ENCODE data around the gene PGA3.
"Not testable (repeated sequence)": the region's sequence is repeated elsewhere in the genome, so short reads cannot be mapped to it uniquely, and the experiment has no call there.

Gene PGA3

DNA sequence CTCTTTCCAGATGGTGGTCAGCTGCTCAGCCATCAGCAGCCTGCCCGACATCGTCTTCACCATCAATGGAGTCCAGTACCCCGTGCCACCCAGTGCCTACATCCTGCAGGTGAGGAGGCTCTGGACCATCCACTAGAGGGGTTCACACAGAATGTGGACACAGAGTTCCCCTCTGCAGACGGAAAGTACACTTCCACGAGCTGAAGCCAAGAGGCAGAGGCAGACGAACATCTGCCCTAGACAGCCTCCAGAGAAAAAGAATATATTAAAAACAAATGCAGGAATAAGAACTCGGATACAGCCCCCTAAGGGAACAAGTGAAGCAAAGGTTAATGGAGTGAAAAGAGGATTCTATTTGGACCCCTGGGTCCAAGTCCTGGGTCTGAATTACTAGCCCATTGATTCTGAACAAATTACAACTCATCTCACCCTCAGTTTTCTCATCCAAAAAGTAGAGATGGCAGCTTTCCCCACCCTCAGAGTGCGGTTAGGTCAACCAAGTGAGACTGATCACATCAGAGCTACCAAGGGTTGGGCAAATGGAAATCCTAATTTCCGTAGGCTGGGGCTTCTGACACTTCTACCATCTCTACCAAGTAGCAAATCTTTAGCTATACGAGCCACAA, 8.1 kb downstream of the PGA3 start:
- not testable (repeated sequence) for FAIRE-seq

GRCh38 chr11:61212202-61212601, 8.9 kb downstream of the PGA3 start:
- FAIRE-seq, result not testable (repeated sequence)

GRCh38 chr11:61213711-61214324, 10.5 kb downstream of the PGA3 start:
- not testable (repeated sequence) for FAIRE-seq

DNA sequence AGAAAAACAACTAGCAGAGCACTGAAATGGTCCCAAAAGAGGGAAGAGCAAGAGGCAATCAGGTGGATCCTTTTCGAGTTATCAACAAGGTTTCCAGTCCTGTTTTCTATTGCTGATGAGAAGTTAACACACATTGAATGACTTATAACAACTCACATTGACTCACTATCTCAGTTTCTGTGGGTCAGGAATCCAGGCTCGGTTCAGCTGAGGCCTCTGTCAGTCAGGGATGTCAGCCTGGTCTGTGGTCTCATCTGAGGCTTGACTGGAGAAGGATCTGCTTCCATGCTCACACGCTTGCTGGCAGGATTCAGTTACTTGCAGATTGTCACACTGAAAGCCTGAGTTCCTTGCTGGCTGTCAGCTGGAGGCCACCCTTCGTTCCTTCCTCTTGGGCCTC, 15.0 kb downstream of the PGA3 start:
- not testable (repeated sequence) for FAIRE-seq

GRCh38 chr11:61219016-61219415, 15.7 kb downstream of the PGA3 start:
- FAIRE-seq, result not testable (repeated sequence)

- not testable (repeated sequence) for FAIRE-seq
These were observed 18.7 kb downstream of the PGA3 start, which contains the start of gene PGA4 for GRCh38 chr11:61222047-61222446. Gene PGA4, plus strand, starts transcription at chr11:61222347. Its CDS starts 54 bp downstream, at chr11:61222401.

- not testable (repeated sequence) for FAIRE-seq
These were observed 19.4 kb downstream of the PGA3 start for GRCh38 chr11:61222692-61223091.

DNA sequence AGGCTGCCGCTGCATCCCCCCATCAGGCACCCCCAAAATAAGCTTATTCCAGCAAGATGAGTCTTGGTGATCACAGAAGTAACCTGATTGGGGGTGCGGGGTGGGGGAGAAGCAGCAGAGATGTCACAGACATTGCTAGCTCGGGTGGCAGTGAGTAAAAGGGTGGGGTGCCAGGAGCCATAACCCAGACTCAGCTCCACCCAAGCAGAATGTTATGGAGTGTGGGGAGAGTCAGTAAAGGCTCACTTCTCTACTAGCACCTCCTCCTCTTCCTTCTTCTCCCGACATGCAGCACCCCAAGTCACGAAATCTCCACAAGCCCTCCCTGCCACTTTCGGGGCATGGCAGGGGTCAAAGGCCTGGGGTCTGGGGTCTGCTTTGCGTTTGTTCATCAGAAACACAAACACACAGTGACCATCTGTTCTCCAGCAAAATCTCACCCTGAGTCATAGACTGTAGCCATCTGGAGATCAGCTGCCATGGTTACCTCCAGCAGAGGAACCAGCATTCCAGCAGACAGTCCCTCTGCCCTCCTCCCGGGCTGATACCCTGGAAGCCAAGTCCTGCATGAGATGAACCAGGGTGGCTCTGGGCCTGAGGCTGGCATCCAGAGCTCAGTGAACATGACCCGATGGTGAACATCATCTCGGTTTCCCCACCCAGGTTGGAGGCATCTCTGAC, 23.3 kb downstream of the PGA3 start:
- FAIRE-seq, result not testable (repeated sequence)

DNA sequence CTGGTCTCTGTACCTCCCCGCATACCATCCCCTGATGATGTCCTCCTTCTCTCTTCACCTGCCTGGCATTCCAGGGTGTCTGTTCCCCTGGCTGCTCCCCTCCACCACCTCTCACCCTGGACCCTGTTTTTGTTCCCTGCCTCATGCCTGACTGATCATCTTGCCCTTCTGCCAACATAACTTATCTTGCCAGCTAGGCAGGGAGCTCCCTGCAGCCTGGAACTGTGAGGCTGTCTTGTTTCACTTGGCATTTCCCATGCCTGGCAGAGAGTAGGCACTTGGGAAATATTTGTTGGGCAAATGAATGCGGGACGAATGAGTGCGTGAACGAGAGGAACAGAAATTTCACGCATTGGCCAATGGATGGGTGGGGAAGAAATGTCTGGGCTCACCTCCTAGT, 26.1 kb downstream of the PGA3 start:
- FAIRE-seq, result not testable (repeated sequence)

- FAIRE-seq, result not testable (repeated sequence)
These were observed 27.7 kb downstream of the PGA3 start for GRCh38 chr11:61231033-61231432.

DNA sequence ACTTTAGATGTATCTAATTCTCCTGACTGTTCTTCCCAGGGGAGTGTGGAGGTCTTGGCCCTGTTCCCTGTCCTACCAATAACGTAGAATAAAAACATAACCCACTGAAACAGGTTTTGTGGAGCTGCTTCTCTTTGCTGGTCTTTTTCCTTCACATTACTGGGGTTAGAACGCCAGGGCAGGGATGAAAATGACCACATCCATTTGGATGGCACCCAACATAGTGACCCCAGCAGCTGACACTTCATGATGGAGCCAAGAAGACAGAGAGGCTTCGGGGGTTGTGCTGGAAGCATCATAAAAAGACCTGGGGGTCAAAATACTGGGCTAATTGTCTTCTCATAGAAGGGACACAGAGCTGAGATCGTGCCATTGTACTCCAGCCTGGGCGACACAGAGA, 28.3 kb downstream of the PGA3 start:
- not testable (repeated sequence) for FAIRE-seq

DNA sequence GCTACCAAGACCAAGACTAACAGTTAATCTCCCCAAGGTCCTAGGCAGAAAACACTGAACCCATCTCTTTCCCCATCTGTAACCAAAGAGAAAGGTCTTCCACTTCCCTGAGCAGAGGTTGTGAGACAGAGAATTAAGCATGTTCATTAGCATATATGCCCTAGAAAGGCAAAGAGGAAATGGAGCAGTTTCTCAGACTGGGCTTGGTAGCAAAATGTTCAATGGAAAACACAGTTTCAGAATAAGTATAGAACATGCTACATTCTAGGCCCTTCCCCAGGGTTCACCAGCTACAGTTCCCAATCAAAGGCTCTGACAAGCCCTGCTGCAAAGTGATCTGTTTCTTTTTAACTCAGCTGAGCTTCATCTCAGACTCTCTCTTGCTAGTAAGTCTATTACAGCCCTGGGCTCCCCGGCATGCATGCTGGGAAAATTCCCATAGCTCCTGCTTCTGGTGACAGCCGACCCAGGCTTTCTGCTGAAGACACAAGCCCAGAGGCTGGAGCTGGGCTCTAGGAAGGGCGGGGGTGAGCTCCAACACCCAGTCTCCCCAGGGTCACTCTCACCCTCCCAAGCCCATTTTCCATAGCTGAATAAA, 29.3 kb downstream of the PGA3 start:
- not testable (repeated sequence) for FAIRE-seq

DNA sequence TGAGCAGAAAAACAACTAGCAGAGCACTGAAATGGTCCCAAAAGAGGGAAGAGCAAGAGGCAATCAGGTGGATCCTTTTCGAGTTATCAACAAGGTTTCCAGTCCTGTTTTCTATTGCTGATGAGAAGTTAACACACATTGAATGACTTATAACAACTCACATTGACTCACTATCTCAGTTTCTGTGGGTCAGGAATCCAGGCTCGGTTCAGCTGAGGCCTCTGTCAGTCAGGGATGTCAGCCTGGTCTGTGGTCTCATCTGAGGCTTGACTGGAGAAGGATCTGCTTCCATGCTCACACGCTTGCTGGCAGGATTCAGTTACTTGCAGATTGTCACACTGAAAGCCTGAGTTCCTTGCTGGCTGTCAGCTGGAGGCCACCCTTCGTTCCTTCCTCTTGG, 33.8 kb downstream of the PGA3 start:
- FAIRE-seq, result not testable (repeated sequence)

DNA sequence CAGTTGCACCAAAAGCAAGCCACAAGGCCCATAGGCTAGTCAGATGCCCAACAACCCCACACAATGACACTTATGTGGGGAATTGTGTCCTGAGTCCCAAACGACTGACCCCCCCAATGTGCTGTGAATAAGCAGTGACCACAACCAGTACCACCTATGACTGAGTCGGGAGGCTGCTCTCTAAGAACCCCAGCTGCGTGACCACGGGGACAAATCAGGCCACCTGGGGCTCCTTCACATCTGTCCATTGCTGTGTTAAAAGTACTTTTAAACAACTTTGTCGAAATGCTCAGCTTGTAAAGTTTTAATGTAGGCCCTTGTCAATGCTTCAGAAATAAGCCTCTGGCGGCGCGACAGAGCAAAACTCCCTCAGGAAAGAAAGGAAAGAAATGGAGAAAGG, 37.0 kb downstream of the PGA3 start:
- not testable (repeated sequence) for FAIRE-seq

DNA sequence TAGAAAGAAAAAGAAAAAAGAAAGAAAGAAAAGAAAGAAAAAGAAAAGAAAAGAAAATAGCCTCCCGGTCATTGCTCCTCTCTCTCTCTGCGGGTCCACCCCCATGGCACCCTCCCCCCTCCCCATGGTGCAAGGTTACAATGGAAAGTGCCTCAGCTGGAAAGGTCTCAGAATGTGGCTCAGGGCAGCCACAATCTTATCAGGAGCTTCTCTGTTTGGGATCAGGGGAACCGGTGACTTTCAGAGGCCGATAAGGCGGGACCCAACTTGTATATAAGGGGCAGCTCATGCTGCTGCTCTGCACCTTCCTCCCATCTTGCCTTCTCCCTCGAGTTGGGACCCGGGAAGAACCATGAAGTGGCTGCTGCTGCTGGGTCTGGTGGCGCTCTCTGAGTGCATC, 37.6 kb downstream of the PGA3 start, which contains the start of gene PGA5:
Gene PGA5 (plus strand): TSS at position 301 of the 400 bp plus-strand sequence. CDS start 52 bp downstream, at position 353.
- FAIRE-seq, result not testable (repeated sequence)

GRCh38 chr11:61241526-61241925, 38.2 kb downstream of the PGA3 start:
- FAIRE-seq, result not testable (repeated sequence)

- FAIRE-seq, result not testable (repeated sequence)
These were observed 42.1 kb downstream of the PGA3 start for GRCh38 chr11:61245284-61245964.

DNA sequence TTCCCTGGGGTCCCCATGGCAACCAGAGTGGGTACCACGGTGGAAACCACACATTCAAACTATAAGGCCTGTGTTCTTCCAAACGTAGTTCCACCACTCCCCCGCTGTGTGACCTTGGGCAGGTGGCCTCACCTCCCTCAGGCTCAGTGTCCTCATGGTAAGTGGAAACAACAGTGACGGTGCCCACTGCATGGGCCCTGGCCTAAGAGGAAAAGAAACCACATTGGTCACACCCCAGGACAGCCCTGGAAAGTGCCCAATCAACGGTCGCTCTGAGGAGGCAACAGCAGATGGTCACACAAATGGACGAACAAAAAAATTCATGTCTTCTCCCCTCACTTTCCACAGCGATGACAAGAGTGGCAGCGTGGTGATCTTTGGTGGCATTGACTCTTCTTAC, 44.8 kb downstream of the PGA3 start:
- not testable (repeated sequence) for FAIRE-seq

- not testable (repeated sequence) for FAIRE-seq
These were observed 45.9 kb downstream of the PGA3 start for GRCh38 chr11:61249201-61249600.

DNA sequence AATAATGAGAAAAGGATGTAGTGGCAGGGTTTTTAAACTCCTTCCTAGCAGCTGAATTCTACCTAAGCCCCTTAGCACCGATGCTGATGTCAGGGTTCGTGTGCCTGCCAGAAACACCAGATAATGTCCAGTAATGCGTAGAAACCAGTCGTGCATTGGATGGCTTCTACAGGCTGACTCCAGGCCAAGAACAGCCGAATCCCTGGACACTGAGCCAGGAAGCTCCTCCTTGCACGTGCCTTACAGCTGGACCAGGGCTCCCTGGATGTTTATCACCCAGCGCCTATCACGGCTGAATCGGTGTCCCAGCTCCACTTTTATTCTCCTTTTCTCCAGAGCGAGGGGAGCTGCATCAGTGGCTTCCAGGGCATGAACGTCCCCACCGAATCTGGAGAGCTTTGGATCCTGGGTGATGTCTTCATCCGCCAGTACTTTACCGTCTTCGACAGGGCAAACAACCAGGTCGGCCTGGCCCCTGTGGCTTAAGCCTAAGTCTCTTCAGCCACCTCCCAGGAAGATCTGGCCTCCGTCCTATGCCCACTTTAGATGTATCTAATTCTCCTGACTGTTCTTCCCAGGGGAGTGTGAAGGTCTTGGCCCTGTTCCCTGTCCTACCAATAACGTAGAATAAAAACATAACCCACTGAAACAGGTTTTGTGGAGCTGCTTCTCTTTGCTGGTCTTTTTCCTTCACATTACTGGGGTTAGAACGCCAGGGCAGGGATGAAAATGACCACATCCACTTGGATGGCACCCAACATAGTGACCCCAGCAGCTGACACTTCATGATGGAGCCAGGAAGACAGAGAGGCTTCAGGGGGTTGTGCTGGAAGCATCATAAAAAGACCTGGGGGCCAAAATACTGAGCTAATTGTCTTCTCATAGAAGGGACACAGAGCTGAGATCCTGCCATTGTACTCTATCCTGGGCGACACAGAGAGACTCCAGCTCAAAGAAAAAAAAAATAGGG, 47.8 kb downstream of the PGA3 start:
- FAIRE-seq, result not testable (repeated sequence)

- FAIRE-seq, result not testable (repeated sequence)
These were observed 49.0 kb downstream of the PGA3 start for GRCh38 chr11:61252332-61252731.
